Mononuclear cell (primary cell): Measurements from ENCODE around the gene CCDC181. TPM values are rescaled to one million over a fixed set of nuclear protein-coding genes. Genes with fewer than 3 reads are reported as not detected.

Source experiments
- H3K27me3 ChIP-seq: 2 replicates; pipeline ENCODE4 v1.6.0; 2011; ENCODE audit warnings: low read length, control low read depth; ENCODE audit not compliant: insufficient read depth
- H3K4me1 ChIP-seq: 2 replicates; pipeline ENCODE4 v1.5.1; 2011; ENCODE audit warnings: mild to moderate bottlenecking, low read length, control low read depth; ENCODE audit not compliant: insufficient read depth
- H3K4me3 ChIP-seq: 2 replicates; pipeline ENCODE4 v1.5.1; 2011; ENCODE audit warnings: mild to moderate bottlenecking, low read length, moderate library complexity
- H3K9me3 ChIP-seq: 2 replicates; pipeline ENCODE4 v1.5.1; 2011; ENCODE audit warnings: low read depth, mild to moderate bottlenecking, control low read depth, low read length
- total RNA-seq: library from RNA; depleted of rRNA; stranded (reverse); fragments of >200 nt; gene quantifications from one replicate; pipeline ENCODE4 v1.2.3, GENCODE V29; 2012

Gene CCDC181
- not detected for total RNA-seq

DNA sequence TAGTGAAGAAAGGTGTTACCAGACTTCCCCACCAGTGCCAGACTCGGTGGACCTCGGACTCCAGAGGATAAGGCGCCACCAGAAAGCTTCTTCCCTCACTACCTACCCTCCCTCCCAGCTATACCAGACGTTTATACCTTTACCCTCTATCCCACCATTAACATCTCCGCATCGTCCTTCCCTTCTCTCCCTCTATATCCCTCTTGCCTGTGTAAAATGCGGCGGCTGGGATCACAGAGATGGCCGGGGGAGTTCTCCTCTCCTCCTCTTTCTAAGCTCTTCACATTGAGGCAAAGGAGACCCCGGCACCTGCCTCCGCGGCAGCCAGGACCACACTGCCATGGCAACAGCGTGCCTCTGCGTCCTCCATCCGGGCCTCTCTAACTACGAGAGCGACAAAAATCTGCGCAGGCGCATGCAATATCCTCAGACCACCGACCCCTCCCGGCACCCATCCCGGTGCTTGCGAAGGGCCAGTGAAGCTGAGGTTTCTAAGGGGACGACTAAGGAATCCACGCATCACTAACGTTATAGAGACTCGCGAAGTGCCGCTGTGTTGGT, at the start of gene CCDC181:
Gene CCDC181 (minus strand): TSS at position 394 of the 561 bp plus-strand sequence. CDS start 2,547 bp downstream, outside the sequence.
- Histone ChIP-seq H3K4me3 (peak within 1 kb of the TSS; percentile 18), H3K27me3 (peaks cover 46% of the 10 kb centered on the region), H3K9me3 (peaks cover 2% of the 10 kb centered on the region), H3K4me1 (peaks cover 8% of the 10 kb centered on the region)

GRCh38 chr1:169475806-169476387, 48.6 kb upstream of the CCDC181 start:
- Histone ChIP-seq H3K4me1 (peaks cover 10% of the 10 kb centered on the region), H3K9me3 (no peaks in the 10 kb centered on the region), H3K27me3 (no peaks in the 10 kb centered on the region), H3K4me3 (no peak overlapping the region)

GRCh38 chr1:169474302-169474995, 47.2 kb upstream of the CCDC181 start:
- H3K27me3 ChIP-seq = no peaks in the 10 kb centered on the region
- H3K4me1 ChIP-seq = peaks cover 10% of the 10 kb centered on the region
- H3K4me3 ChIP-seq = no peak overlapping the region
- no peaks in the 10 kb centered on the region for H3K9me3 ChIP-seq

GRCh38 chr1:169473347-169473746, 46.1 kb upstream of the CCDC181 start:
- no peaks in the 10 kb centered on the region for H3K27me3 ChIP-seq
- H3K9me3 ChIP-seq = no peaks in the 10 kb centered on the region
- H3K4me3 ChIP-seq = no peak overlapping the region
- H3K4me1 ChIP-seq = peaks cover 7% of the 10 kb centered on the region

DNA sequence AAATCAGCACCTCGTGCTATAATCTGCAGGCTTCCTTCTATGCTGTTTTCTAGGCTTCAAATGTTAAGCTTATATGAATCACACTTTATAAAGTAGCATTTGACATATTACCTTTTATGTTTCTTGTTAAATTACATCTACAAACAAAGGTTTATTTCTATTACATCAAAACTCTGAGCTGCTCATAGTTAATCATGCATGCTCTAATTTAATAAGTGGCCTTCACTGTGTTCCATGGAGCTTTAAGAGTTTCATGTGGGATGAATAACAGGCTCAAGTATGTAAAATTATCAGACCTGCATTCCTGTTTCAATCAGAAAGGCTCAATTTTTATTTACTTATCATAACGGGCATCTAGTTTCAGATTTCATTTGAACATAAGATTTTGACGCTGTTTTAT, 45.5 kb upstream of the CCDC181 start:
- H3K27me3 ChIP-seq = no peaks in the 10 kb centered on the region
- H3K9me3 ChIP-seq = no peaks in the 10 kb centered on the region
- H3K4me3 ChIP-seq = no peak overlapping the region
- H3K4me1 ChIP-seq = peaks cover 5% of the 10 kb centered on the region

DNA sequence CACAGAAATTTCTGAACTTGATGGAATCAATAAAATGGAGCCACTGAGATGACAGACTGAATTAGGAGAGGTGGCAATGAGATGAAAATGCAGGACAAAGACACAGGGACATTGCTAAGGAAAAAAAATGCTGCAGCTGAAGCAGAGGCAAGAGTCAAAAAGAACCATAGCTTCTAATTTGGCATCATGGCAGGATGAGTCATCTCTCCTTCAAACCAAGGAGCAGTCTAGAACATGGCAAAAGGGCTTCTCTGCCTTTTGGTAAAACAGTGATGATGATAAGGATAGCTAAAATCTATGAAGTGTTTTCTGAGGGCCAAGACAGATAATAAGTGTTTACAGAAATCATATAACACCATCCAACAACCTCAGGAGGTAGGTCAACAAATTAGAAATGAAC, 41.7 kb upstream of the CCDC181 start:
- Histone ChIP-seq H3K4me1 (peaks cover 5% of the 10 kb centered on the region), H3K9me3 (no peaks in the 10 kb centered on the region), H3K27me3 (no peaks in the 10 kb centered on the region), H3K4me3 (no peak overlapping the region)

- Histone ChIP-seq H3K27me3 (no peaks in the 10 kb centered on the region), H3K4me1 (no peaks in the 10 kb centered on the region), H3K9me3 (no peaks in the 10 kb centered on the region), H3K4me3 (no peak overlapping the region)
These were observed 39.3 kb upstream of the CCDC181 start for GRCh38 chr1:169466259-169467230.

DNA sequence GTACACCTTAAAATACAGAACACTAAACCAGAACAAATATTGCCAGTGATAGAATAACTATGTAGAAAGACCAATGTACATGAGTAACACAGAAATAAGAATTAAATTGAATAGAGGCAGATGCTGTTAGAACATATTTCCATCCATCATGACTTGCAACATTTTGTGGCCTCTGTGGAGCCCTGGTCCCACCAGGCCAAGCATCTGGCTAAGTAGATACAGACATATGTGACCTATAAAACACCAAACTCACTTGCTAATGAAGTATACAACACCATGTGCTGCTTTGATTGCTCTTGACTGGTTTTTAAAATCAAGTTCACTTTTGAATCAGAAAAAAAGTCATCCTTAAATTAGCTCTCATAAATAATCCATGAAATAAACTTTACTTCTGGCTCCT, 38.0 kb upstream of the CCDC181 start:
- peaks cover 4% of the 10 kb centered on the region for H3K4me1 ChIP-seq
- no peaks in the 10 kb centered on the region for H3K9me3 ChIP-seq
- no peak overlapping the region for H3K4me3 ChIP-seq
- H3K27me3 ChIP-seq = no peaks in the 10 kb centered on the region

DNA sequence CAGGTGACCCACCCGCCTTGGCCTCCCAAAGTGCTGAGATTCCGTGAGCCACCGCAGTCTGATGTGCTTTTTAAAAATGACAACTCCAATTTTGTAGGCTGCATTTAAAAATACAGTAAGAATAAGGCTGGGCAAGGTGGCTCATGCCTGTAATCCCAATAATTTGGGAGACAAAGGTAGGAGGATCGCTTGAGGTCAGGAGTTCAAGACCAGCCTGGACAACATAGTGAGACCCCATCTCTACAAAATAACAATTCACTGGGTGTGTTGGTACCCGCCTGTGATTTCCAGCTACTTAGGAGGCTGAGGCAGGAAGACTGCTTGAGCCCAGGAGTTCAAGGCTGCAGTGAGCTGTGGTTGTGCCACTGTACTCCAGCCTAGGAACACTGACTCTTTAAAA, 35.1 kb upstream of the CCDC181 start:
- peaks cover 3% of the 10 kb centered on the region for H3K9me3 ChIP-seq
- peaks cover 12% of the 10 kb centered on the region for H3K4me1 ChIP-seq
- H3K27me3 ChIP-seq = peaks cover 4% of the 10 kb centered on the region
- no peak overlapping the region for H3K4me3 ChIP-seq

DNA sequence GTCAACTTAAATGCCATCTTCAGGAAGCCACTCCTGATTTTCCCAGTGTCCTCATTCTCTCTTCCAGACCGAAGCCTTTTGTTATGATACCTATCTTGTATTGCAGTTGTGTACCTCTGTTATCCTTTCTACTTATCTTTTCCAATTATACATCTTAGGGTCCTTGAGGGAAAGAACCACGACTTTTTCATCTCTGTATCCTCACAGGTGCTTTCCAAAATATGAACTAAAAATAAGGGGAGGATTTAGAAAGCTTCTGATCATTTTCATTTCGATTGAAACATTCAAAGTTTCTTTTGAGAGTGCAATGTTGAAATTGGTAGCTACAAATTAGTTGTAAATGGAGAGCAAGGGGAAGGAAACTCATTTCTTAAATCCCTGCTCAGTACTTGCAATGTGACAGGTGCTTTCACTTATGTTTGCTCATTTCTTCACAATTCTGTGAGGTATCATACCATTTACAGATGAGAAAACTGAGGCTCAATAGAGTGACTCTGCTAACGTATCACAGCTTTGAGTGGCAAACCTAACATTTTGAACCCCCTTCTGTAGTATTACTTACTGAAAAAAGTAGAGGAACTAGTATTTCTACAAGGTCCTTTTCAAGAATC, 34.2 kb upstream of the CCDC181 start:
- Histone ChIP-seq H3K9me3 (peaks cover 12% of the 10 kb centered on the region), H3K4me3 (no peak overlapping the region), H3K27me3 (peaks cover 8% of the 10 kb centered on the region), H3K4me1 (peaks cover 12% of the 10 kb centered on the region)

- peaks cover 8% of the 10 kb centered on the region for H3K27me3 ChIP-seq
- peaks cover 12% of the 10 kb centered on the region for H3K4me1 ChIP-seq
- H3K4me3 ChIP-seq = peak overlapping the region; percentile 38
- H3K9me3 ChIP-seq = peaks cover 15% of the 10 kb centered on the region
These were observed 33.0 kb upstream of the CCDC181 start for GRCh38 chr1:169460191-169460833.

DNA sequence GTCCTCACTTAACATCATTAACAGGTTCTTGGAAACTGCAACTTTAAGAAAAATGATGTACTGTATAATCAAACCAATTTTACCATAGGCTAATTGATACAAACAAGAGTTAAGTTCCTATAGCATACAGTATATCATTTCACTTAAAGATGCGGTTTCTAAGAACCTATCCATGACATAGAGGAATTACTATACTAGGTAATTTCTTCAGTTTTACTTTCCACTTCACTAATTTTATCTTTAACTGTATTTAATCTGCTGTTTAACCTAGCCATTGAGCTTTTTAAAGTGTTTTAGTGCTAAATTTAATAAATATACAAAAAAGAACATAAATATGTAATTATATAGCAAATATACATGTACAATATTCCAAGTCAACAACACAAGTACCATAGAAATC, 30.2 kb upstream of the CCDC181 start:
- Histone ChIP-seq H3K4me3 (no peak overlapping the region), H3K9me3 (peaks cover 15% of the 10 kb centered on the region), H3K27me3 (peaks cover 8% of the 10 kb centered on the region), H3K4me1 (peaks cover 12% of the 10 kb centered on the region)

- H3K4me1 ChIP-seq = peaks cover 12% of the 10 kb centered on the region
- H3K27me3 ChIP-seq = peaks cover 8% of the 10 kb centered on the region
- H3K9me3 ChIP-seq = peaks cover 15% of the 10 kb centered on the region
- no peak overlapping the region for H3K4me3 ChIP-seq
These were observed 28.8 kb upstream of the CCDC181 start for GRCh38 chr1:169456029-169456428.

GRCh38 chr1:169452921-169453320, 25.6 kb upstream of the CCDC181 start:
- Histone ChIP-seq H3K27me3 (peaks cover 4% of the 10 kb centered on the region), H3K9me3 (peaks cover 15% of the 10 kb centered on the region), H3K4me1 (no peaks in the 10 kb centered on the region), H3K4me3 (no peak overlapping the region)
